Ureter (tissue), 1 donor: ENCODE measurements around the gene HRAS. TPM values are rescaled to one million over a fixed set of nuclear protein-coding genes. Genes with fewer than 3 reads are reported as not detected.
"Not testable (repeated sequence)": the region's sequence is repeated elsewhere in the genome, so short reads cannot be mapped to it uniquely, and the experiment has no call there.

Source experiments
- DNase-seq: peaks from one replicate; pipeline ENCODE4 v3.0.0-alpha.2; 2020; ENCODE audit warnings: low spot score
- total RNA-seq: library from RNA; stranded (reverse); gene quantifications from one replicate; pipeline ENCODE4 v1.2.4, GENCODE V29; 2023
- donor health status: DM: yes; HTN: yes; CAD: no.

The HRAS gene
- total RNA-seq, 1 donor from 2014 or later = 85.3 TPM

DNA sequence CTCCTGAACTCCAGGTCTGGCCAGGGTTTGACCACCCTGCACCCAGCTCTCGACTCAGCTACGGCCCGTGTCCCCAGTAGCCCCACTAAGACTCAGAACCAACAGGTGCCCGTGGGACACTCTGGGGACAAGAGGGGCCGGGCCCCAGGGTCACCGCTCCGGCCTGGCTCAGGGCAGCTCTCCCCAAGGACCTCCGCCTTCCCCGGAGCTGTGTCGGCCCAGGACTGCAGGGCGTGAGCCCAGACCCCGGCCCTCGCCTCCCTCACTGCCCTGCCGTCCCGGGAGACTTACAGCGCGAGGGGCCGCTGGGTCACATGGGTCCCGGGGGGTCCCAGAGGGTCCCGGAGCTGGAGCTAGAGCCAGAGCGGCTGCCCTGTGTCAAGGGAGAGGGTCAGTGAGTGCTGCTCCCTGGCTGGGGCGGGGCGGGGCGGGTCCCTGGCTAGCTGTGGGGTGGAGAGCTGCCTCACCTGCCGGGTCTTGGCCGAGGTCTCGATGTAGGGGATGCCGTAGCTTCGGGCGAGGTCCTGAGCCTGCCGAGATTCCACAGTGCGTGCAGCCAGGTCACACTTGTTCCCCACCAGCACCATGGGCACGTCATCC lies 2.3 kb downstream of the HRAS start:
- DNase-seq = peak; percentile 44

DNA sequence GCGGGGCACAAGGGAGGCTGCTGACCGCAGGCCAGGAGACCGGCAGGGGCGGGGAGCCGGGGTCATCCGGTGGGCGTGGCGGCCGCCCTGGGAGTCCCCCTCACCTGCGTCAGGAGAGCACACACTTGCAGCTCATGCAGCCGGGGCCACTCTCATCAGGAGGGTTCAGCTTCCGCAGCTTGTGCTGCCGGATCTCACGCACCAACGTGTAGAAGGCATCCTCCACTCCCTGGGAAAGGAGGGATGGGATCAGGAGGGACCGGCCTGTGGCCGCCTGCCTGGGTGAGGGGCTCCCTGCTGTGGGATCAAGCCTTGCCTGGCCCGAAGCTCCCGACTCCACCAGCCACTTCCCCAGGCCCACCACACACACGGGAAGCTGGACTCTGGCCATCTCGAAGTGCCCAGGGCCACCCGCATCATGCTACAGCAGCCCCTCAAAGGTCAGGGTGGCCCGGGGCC lies 2.8 kb downstream of the HRAS start:
- DNase-seq = no peak

DNA sequence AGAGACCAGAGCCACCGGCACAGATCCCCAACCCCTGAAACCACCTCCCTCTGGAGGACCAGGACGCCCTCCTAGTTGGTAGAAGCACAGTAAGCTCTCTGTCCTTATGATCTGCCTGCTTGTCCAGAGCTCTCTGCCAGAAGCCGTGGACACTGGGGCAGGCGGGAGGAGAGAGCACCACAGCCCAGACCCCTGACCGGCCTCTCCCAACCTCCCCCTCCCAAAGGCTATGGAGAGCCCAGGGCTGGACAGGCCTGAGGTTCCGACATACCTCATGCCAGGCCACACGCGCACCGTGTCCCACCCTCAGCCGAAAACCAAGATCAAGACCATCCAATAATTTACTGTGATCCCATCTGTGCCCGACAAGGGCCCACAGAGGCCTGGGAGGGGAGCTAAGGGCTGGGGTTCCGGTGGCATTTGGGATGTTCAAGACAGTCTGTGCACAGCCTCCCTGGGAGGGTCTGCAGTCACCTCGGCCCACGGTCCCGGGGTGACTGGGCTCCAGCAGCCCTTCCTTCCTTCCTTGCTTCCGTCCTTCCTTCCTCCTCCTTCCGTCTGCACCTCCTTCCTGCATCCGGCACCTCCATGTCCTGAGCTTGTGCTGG lies 3.4 kb downstream of the HRAS start:
- no peak for DNase-seq

DNA sequence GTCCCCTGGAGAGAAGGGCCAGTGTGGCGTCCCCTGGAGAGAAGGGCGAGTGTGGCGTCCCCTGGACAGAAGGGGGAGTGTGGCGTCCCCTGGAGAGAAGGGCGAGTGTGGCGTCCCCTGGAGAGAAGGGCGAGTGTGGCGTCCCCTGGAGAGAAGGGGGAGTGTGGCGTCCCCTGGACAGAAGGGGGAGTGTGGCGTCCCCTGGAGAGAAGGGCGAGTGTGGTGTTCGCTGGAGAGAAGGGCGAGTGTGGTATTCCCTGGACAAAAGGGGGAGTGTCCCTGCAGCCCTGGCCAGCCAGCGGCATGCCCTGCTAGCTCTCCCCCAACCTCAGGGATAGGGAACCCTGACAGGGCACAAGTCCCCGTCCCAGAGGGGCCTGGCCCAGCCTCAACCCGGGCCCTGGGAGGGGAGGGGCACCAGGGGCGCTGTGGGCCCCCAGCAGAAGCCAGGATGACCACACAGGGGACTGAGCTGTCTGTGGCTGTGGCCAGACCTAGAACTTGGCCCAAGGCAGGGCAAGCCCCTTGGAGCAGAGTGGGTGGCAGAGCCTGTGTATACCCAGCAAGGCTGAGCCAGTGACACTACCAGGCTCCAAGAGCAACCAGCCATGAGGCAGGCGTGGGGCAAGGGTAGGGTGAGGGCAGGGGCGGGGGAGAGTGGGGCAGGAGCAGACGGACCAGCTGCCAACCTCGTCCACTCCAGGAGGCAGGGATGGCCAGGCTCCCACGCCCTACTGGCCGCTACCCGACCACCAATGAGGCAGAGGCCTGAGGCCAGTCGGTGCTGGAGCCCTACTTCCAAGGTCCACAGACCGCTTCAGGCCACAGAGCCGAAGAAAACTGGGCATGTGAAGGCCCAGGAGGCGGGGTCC lies 4.2 kb downstream of the HRAS start:
- DNase-seq = no peak

DNA sequence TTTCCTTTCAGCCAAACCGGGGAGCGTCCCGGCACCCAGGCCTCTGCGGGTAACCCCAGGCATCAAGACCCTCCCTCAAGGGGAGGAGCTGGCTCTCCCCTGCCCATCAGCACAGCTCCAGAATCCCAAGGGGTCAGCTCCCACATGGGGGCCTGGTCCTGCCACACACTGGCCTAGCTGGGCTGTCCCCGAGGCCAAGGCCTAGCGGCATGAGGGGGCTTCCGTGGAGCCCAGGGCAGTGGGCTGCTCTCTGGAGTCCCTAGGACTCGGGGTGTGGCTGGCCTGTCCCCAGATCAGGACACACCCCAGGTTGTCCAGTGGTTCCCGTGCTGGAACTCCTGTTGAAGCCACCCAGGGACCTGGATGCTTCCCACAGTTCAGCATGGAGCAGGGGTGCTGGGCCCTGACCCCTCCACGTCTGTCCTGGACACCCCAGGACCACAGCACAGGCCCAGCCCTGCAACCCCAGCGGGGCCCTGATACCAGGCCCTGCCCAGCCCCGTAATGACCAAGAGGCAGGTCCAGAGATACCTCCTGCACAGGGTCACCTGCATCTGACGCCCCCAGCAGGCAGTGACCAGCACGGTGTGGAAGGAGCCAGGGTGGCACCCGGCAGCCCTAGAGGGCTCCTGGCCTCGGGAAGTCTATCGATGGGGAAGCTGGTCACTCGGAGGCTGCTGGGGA lies 5.5 kb downstream of the HRAS start:
- no peak for DNase-seq

DNA sequence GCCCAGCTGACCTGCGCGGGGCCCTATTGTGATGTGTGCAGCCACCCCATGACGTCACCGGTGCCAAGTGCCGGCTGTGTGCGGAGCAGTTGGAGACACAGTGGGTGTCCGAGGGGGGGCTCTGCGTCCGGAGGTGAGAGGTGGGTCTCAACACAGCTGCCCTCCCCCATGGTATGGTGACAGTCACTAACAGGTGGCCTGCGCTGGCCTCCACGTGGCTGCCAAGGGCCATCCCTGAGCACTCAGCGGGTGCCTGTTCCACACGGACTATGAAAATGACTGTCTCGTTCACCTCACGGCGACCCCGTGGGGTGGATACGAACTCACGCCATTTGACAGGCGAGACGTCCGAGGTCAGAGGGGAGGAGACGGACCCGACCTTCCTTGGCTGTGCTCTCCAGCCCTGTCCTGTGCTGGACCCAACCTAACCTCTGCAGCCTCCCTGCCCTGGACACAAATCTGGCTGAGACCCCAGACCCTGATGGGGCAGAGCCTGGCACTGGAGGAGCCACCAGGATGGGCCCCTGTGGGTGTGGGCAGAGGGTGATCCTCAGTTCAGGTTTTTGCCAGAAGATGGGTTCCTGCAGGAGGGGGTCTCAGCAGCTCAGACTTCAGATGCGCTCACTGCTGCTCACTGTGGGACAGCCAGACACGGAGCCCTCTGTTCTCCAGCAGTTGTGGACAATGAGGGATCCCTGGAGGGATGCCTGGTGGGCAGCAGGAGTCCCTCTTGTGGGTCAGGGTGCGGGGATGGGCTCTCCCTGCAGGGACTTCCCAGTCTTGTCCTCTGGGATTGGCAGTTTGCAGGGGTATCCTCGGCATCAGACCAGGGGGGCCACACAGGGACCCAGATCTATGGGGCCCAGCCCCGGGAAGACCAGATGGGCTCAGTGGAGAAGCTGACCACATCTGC lies 6.3 kb downstream of the HRAS start:
- DNase-seq = no peak

DNA sequence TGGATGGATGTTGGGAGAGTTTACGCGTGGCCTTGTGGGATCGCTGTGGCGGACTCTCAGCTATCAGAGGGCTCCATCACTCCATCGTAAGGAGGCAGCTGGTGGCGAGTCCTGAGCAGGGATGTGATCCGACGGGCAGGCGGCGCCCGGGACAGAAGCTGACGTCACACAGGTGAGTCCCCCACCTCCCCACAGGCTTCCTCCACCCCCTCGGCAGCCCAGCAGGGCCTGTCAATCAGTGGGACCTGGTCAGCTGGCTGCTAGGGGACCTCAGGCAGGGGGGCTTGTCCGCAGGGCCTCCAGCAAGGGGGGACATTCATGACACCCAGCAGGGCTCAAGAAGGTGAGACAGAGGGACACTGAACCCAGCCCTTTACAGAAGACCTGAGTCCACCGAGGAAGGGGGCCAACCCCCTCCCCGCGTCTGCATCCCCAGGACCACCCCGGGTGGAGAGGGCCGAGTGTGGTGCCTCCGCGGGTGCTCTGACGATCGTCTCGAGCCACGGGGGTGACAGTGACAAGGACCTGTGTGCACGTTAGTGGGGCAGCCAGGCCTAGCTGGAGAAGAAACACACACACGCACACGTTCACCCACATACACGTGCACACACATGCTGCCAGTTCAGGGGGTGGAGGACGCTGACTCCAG lies 7.1 kb downstream of the HRAS start:
- no peak for DNase-seq

DNA sequence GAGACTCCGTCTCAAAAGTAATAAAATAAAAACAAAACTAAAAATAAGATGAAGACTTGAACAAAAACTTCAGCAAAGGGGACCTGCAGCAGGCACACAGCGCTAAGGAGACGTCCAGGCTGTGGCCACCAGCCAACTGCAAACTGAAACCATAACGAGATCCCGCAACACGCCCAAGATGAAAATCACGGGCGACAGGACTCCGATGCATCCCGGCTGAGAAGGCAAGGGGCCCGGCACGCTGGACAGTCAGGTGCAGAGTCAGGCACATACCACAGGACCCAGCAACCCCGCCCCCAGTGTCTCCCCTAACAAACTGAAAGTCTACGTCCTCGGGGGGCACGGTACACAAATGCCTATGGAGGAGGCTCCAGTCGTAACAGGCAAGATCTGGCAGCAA lies 9.2 kb downstream of the HRAS start:
- no peak for DNase-seq

DNA sequence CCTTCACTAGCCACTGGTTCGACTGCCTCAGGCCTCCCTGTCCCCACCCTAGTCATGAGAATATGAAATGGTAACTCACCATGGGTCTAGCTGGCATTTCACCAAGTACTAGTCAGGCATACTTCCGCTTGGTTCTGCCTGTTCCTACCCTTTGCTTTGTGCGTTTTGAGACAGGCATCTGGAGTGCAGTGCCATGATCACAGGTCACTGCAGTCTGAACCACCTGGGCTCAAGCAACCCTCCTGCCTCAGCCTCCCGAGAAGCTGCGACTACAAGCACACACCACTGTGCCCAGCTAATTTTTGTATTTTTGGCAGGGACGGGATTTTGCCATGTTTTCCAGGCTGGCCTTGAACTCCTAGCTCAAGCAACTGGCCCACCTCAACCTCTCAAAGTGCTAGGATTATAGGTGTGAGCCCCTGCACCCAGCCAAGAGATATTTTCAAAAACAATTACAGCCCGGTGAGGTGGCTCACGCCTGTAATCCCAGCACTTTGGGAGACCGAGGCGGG lies 14.1 kb downstream of the HRAS start:
- no peak for DNase-seq

DNA sequence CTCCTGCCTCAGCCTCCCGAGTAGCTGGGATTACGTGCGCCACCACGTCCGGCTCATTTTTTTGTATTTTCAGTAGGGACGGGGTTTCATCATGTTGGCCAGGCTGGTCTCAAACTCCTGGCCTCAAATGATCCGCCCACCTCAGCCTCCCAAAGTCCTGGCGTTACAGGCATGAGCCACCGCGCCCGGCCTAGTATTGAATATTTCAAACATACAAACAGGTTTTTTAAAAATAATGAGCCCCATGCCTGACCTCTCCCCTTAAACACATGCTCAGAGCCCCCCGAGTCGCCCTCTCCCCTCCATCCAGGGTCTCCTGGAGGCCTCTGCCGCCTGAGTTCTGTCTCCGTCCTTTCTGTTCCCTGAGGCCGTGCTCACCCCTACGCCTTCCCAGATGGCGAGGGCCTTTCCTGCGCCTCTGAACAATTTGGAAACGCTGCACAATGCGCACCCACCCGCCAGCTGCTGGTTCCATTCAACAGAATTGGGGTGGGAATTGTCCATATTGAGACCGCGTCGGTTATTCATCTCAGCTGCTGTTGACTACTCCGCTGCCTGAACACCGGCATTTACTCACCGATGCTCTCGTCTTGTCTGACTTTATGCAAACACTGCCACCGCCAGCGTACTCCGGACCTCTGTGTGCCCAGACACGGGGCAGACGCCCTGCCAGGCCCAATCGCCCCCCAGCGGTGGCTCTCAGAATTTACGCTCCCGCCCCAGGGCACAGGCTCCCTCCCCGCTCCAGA lies 14.8 kb downstream of the HRAS start:
- peak; percentile 46 for DNase-seq

DNA sequence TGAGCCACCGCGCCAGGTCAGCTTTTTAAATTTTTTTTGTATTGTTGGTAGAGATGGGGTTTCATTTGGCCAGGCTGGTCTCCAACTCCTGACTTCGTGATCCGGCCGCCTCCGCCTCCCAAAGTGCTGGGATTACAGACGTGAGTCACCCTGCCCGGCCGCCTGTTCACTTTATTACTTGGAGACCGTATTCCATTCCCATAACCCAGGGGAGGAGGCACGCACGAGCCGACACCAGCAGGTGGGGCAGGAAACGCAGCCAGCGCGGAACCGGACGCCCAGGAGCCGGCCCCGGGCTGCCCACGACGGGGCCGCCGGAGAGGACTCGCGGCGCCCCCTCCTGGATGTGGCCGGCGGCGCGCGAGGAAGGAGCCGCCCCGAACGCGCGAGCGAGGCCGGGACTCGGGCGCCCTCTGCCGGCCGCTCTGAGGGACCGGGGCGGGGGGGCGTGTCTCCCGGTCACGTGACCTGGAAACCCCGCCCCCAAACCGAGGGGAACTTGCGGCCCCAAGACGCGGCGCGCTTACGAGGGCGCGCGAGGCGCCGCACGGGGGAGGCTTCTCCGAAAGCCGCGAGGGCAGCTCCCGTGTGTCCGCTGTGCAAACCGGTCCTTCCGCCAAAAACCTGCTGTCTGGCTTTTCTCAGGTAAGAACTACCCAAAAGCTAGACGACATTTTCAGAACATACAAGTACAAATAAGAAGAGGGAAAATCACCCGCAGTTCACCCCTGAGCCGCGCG lies 16.7 kb downstream of the HRAS start:
- peak; percentile 91 for DNase-seq

DNA sequence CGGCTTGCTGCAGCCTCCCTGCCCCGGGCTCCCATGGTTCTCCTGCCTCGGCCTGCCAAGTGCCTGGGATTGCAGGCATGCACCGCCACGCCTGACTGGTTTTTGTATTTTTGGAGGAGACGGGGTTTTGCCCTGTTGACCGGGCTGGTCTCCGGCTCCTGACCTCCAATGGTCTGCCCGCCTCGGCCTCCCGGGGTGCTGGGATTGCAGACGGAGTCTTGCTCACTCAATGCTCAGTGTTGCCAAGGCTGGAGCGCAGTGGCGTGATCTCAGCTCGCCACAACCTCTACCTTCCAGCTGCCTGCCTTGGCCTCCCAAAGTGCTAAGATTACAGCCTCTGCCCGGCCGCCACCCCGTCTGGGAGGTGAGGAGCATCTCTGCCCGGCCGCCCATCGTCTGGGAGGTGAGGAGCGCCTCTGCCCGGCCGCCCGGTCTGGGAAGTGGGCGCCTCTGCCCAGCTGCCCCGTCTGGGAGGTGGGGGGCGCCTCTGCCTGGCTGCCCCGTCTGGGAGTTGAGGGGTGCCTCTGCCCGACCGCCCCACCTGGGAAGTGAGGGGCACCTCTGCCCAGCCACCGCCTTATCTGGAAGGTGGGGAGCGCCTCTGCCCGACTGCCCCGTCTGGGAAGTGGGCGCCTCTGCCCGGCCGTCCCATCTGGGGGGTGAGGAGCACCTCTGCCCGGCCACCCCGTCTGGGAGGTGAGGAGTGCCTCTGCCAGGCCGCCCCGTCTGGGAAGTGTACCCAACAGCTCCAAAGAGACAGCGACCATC lies 18.3 kb downstream of the HRAS start:
- not testable (repeated sequence) for DNase-seq

DNA sequence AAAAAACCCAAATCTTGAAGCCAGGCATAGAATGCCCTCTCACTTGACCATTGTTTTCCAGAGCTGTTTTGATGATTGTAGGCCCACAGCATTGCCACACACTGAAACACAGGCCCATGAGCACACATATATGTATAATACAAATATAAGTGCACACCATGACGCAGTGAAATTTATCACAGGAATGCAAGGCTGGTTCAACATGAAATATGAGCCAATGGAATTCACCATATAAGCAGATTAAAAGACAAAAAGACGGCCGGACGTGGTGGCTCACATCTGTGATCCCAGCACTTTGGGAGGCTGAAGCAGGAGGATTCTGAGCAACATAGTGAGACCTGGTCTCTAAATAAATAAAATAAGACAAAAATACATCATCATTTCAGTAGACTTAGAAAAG lies 19.0 kb downstream of the HRAS start:
- no peak for DNase-seq

DNA sequence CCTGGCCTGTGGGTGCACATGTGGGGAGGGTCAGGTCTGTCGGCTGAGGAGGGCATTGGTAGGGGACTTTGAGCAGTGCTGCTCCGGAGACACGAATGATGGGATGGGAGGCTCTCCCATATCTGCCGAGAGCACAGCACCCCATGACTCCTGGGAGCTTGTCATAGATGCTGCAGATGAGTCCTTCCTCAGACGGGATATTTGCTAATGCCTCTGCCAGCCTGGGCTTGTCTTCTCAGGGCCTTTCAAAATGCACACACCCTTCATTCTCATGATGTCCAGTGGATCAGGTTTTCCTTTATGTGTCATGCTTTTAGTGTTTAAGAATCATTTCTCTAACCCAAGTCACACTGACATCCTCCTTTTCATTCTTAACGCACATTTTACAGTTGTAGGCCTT lies 20.2 kb downstream of the HRAS start:
- DNase-seq = no peak

DNA sequence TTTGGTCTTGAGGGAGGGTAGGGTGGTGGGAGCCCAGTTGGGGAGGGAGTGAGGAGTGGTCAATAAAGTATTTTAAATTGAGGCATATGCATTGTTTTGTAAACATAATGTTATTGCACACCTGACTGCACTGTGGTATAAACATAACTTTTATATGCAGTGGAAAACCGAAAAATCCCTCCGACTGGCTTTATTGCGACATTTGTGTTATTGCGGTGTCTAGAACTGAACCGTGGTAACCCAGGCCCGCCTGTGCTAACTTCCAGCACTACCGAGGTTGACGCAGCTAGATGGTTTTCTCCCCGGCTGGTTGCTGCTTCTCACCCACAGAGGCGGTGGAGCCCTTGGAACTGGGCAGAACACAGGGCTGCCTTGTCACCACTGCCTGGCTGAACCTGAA lies 20.8 kb downstream of the HRAS start:
- DNase-seq = no peak

DNA sequence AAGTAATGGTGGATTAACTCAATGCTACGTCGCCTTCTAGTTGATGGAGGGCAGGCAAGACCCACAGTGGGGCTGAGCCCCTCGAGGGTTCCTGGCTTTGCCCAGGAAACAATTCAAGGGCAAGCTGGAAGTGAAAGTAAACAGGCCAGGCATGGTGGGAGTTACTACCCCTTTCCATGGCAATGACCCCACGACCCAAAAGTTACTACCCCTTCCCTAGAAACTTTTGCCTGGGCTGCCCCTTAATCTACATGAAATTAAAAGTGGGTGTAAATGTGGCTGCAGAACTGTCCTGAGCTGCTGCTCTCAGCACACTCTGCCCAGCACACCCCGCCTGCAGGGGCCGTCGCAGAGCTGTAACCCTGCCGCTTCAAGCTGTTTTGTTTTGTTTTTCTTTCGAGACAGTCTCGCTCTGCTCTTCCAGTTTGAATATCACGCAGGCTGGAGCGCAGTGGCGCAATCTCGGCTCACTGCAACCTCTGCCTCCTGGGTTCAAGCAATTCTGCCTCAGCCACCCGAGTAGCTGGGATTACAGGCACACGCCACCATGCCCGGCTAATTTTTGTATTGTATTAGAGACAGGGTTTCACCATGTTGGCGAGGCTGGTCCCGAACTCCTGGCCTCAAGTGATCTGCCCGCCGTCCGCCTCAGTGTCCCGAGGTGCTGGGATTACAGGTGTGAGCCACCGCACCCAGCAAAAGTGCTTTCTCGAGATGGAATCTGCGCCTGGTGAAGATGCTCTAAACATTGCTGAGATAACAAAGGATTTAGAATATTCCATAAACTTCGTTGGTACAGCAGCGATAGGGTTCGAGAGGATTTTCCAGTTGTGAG lies 22.4 kb downstream of the HRAS start:
- DNase-seq = no peak

DNA sequence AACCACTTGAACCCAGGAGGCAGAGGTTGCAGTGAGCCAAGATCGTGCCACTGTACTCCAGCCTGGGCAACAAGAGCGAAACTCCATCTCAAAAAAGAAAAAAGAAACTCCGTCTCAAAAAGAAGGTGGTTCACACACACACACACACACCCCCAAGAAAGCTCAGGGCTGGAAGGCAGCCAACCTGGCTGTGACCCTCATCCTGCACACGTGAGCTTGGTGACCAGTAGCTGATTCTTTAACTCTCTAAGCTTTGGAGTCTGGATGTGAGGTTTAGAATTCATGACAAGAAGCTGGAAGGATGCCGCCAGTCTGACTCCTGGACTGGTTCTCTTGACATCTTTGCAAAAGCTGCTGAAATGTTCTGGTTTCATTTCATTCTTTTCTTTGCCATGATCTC lies 26.4 kb downstream of the HRAS start:
- peak; percentile 42 for DNase-seq
